ENCODE data around the gene GREB1L.

The GREB1L gene

GRCh38 chr18:21534327-21534726 is 292.3 kb downstream of the GREB1L start:
- no peak overlapping the region for H3K9ac ChIP-seq (ENCODE audit: low read length)
- H2AFZ ChIP-seq (ENCODE audit: low read length): no peak overlapping the region
- no peaks in the 10 kb centered on the region for H3K4me1 ChIP-seq (ENCODE audit: low read length)
- TF ChIP-seq EZH2 (optimal IDR thresholded peaks at IDR 0.05; ENCODE audit: low read depth, low read length) (no peak), EZH2phosphoT487 (IDR thresholded peaks at IDR 0.05; ENCODE audit: low read length) (no peak), CTCF (IDR thresholded peaks at IDR 0.05; ENCODE audit: low read length) (no peak)
- H3K4me3 ChIP-seq (ENCODE audit: low read length): no peak overlapping the region
- H3K9me2 ChIP-seq (replicated peaks; ENCODE audit: insufficient read depth, low read length): no peaks in the 10 kb centered on the region
- no peaks in the 10 kb centered on the region for H3K27me3 ChIP-seq (replicated peaks; ENCODE audit: insufficient read depth, low read length)
- no peaks in the 10 kb centered on the region; the same call in 1 of the 2 replicates for H3K36me3 ChIP-seq (replicated peaks; ENCODE audit: insufficient read depth, low read length)
- no peaks in the 10 kb centered on the region for H3K79me2 ChIP-seq (ENCODE audit: low read length)
- no peaks in the 10 kb centered on the region for H3K9me3 ChIP-seq (replicated peaks; ENCODE audit: insufficient read depth, low read length)
- H4K20me1 ChIP-seq (ENCODE audit: insufficient read depth, low read length): no peaks in the 10 kb centered on the region
- no peak for DNase-seq
- no peak overlapping the region for H3K4me2 ChIP-seq (ENCODE audit: low read depth, low read length)
- H3K27ac ChIP-seq (ENCODE audit: low read length): no peak overlapping the region
- no peaks in the 10 kb centered on the region for H3F3A ChIP-seq (ENCODE audit: insufficient read depth, low read length)

DNA sequence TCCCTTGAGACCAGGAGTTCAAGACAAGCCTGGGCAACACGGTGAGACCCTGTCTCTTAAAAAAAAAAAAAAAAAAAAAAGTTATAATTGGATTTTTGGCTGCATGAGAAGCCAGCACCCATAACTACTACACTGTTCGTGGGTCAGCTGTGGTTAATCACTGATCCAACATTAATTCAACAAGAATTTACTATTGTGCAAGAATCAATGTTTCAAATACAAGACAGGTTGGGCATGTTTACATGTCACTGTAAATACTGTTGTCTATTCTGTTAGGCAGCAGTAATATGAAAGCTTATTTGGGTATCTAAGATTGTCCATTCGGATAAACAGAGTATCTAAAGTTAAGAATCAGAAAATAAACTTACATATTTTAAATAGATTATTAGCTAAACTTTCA is 296.2 kb downstream of the GREB1L start:
- Histone ChIP-seq H3K27ac (ENCODE audit: low read length) (no peak overlapping the region), H3K27me3 (replicated peaks; ENCODE audit: insufficient read depth, low read length) (no peaks in the 10 kb centered on the region), H3F3A (ENCODE audit: insufficient read depth, low read length) (no peaks in the 10 kb centered on the region), H3K9ac (ENCODE audit: low read length) (no peak overlapping the region), H3K4me1 (ENCODE audit: low read length) (no peaks in the 10 kb centered on the region), H3K9me3 (replicated peaks; ENCODE audit: insufficient read depth, low read length) (no peaks in the 10 kb centered on the region), H3K79me2 (ENCODE audit: low read length) (no peaks in the 10 kb centered on the region), H3K4me2 (ENCODE audit: low read depth, low read length) (no peak overlapping the region), H4K20me1 (ENCODE audit: insufficient read depth, low read length) (no peaks in the 10 kb centered on the region), H3K36me3 (replicated peaks; ENCODE audit: insufficient read depth, low read length) (no peaks in the 10 kb centered on the region; the same call in 1 of the 2 replicates), H3K9me2 (replicated peaks; ENCODE audit: insufficient read depth, low read length) (no peaks in the 10 kb centered on the region), H3K4me3 (ENCODE audit: low read length) (no peak overlapping the region), H2AFZ (ENCODE audit: low read length) (no peak overlapping the region)
- TF ChIP-seq CTCF (IDR thresholded peaks at IDR 0.05; ENCODE audit: low read length): no peak
- no peak for TF ChIP-seq EZH2 (optimal IDR thresholded peaks at IDR 0.05; ENCODE audit: low read depth, low read length)
- no peak for TF ChIP-seq EZH2phosphoT487 (IDR thresholded peaks at IDR 0.05; ENCODE audit: low read length)
- no peak for DNase-seq

DNA sequence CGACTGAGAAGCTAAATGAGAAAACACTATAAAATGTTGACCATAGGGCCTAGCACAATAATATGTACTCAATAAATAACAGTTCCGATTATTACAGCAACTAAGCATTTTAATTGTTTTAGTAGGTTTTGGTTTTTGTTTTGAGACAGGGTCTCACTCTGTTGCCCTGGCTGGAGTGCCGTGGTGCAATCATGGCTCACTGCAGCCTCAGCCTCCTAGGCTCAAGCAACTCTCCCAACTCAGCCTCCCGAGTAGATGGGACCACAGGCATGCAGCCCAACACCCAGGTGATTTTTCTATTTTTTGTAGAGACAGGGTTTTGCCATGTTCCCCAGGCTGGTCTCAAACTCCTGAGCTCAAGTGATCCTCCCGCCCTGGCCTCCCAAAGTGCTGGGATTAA is 304.4 kb downstream of the GREB1L start:
- Histone ChIP-seq H4K20me1 (ENCODE audit: insufficient read depth, low read length) (no peaks in the 10 kb centered on the region), H3K36me3 (replicated peaks; ENCODE audit: insufficient read depth, low read length) (no peaks in the 10 kb centered on the region), H3F3A (ENCODE audit: insufficient read depth, low read length) (no peaks in the 10 kb centered on the region), H3K9me2 (replicated peaks; ENCODE audit: insufficient read depth, low read length) (no peaks in the 10 kb centered on the region), H3K4me2 (ENCODE audit: low read depth, low read length) (no peak overlapping the region), H3K27ac (ENCODE audit: low read length) (no peak overlapping the region), H3K27me3 (replicated peaks; ENCODE audit: insufficient read depth, low read length) (no peaks in the 10 kb centered on the region), H3K4me3 (ENCODE audit: low read length) (no peak overlapping the region), H3K4me1 (ENCODE audit: low read length) (no peaks in the 10 kb centered on the region), H3K9ac (ENCODE audit: low read length) (no peak overlapping the region), H2AFZ (ENCODE audit: low read length) (no peak overlapping the region), H3K9me3 (replicated peaks; ENCODE audit: insufficient read depth, low read length) (no peaks in the 10 kb centered on the region), H3K79me2 (ENCODE audit: low read length) (no peaks in the 10 kb centered on the region)
- DNase-seq: no peak
- TF ChIP-seq CTCF (IDR thresholded peaks at IDR 0.05; ENCODE audit: low read length) (no peak), EZH2 (optimal IDR thresholded peaks at IDR 0.05; ENCODE audit: low read depth, low read length) (no peak), EZH2phosphoT487 (IDR thresholded peaks at IDR 0.05; ENCODE audit: low read length) (no peak)
